K562 (cell line): Measurements from ENCODE around the gene MEIS2.

Source experiments
- CEBPB ChIP-seq: fragments of 450-650 bp; IDR thresholded peaks from 2 replicates; pipeline ENCODE4 v1.6.1; 2016; ENCODE audit warnings: missing genetic modification characterization, missing compliant biosample characterization
- EP300 ChIP-seq: IDR thresholded peaks from 2 replicates; pipeline ENCODE4 v1.6.1; 2012; ENCODE audit warnings: low read length, improper control_type of control experiment
- GTF2A2 ChIP-seq: IDR thresholded peaks from 2 replicates; pipeline ENCODE4 v1.6.1; 2016; ENCODE audit warnings: mild to moderate bottlenecking, missing genetic modification characterization, missing compliant biosample characterization
- KLF6 ChIP-seq: fragments of 250-450 bp; sonication (Bioruptor Pico); IDR thresholded peaks from 2 replicates; pipeline ENCODE4 v1.4.0; 2020; ENCODE audit warnings: mild to moderate bottlenecking, moderate library complexity, borderline replicate concordance
- ZNF76 ChIP-seq: fragments of 250-450 bp; sonication (Bioruptor Pico); IDR thresholded peaks from 2 replicates; pipeline ENCODE4 v1.4.0; 2020; ENCODE audit warnings: mild to moderate bottlenecking, moderate library complexity, borderline replicate concordance

- TF ChIP-seq GTF2A2 (tag) (no peak), ZNF76 (CRISPR knock-in tag) (no peak), EP300 (no peak), KLF6 (CRISPR knock-in tag) (no peak), CEBPB (no peak)
These were observed 98.9 kb downstream of the MEIS2 start for GRCh38 chr15:37001417-37001816.
